ENCODE measurements around the gene TIMP2. TPM values are rescaled to one million over a fixed set of nuclear protein-coding genes. Genes with fewer than 3 reads are reported as not detected.
"Not testable (repeated sequence)": the region's sequence is repeated elsewhere in the genome, so short reads cannot be mapped to it uniquely, and the experiment has no call there.

TIMP2 gene
- total RNA-seq, 1 experiment from 2014 or later = 24.8 TPM

GRCh38 chr17:78870621-78871020, 54.6 kb downstream of the TIMP2 start:
- no TSS peak for BruUV-seq (replicated peaks)

GRCh38 chr17:78868391-78868790, 56.8 kb downstream of the TIMP2 start:
- ChIA-PET POLR2A (no interaction called here), CTCF (interaction anchor here (0.7 to 1.7 kb wide), 2 partner anchors 103 to 203 kb away, joined by 3 to 14 read pairs; no protein-coding TSS in a partner anchor)
- DNase-seq (ENCODE audit: unreplicated experiment) = peak; percentile 18
- Mint-ChIP-seq H3K27ac (ENCODE audit: low read depth, unreplicated experiment) (no peak overlapping the region), H3K4me3 (ENCODE audit: unreplicated experiment) (no peak overlapping the region), H3K9me3 (ENCODE audit: unreplicated experiment) (no peaks in the 10 kb centered on the region), H3K4me1 (ENCODE audit: insufficient read depth, unreplicated experiment) (peaks cover 13% of the 10 kb centered on the region), H3K27me3 (ENCODE audit: insufficient read depth, unreplicated experiment) (no peaks in the 10 kb centered on the region), H3K36me3 (ENCODE audit: insufficient read depth, unreplicated experiment) (peaks cover 57% of the 10 kb centered on the region)
- intact Hi-C loops (cut with micrococcal nuclease) = no loop called here
- no peak for TF ChIP-seq CTCF (IDR thresholded peaks at IDR 0.05; ENCODE audit: unreplicated experiment)
- BruUV-seq (replicated peaks) = no TSS peak

More at GRCh38 chr17:78870621-78871020, 54.6 kb downstream of the TIMP2 start:
- H3K4me1 Mint-ChIP-seq (ENCODE audit: insufficient read depth, unreplicated experiment) = peaks cover 25% of the 10 kb centered on the region
- intact Hi-C loops (cut with micrococcal nuclease) = no loop called here
- ChIA-PET CTCF (interaction anchor here (0.7 kb wide), 1 partner anchor 86 kb away, joined by 3 read pairs; no protein-coding TSS in a partner anchor), POLR2A (interaction anchor here (0.7 kb wide), 1 partner anchor 46 kb away, joined by 3 read pairs; no protein-coding TSS in a partner anchor)
- no peaks in the 10 kb centered on the region for H3K27me3 Mint-ChIP-seq (ENCODE audit: insufficient read depth, unreplicated experiment)
- TF ChIP-seq CTCF (IDR thresholded peaks at IDR 0.05; ENCODE audit: unreplicated experiment) = no peak
- no peak overlapping the region for H3K4me3 Mint-ChIP-seq (ENCODE audit: unreplicated experiment)
- H3K27ac Mint-ChIP-seq (ENCODE audit: low read depth, unreplicated experiment) = peak overlapping the region; percentile 61
- H3K9me3 Mint-ChIP-seq (ENCODE audit: unreplicated experiment) = no peaks in the 10 kb centered on the region
- H3K36me3 Mint-ChIP-seq (ENCODE audit: insufficient read depth, unreplicated experiment) = peaks cover 49% of the 10 kb centered on the region
- no peak for DNase-seq (ENCODE audit: unreplicated experiment)

- POLR2A ChIA-PET = interaction anchor here (1.7 kb wide), 2 partner anchors 17 to 120 kb away, joined by 5 to 11 read pairs; no protein-coding TSS in a partner anchor
- DNase-seq (ENCODE audit: unreplicated experiment); intact Hi-C loops (cut with micrococcal nuclease); H3K27me3 Mint-ChIP-seq (ENCODE audit: insufficient read depth, unreplicated experiment); H3K27ac Mint-ChIP-seq (ENCODE audit: low read depth, unreplicated experiment); BruUV-seq (replicated peaks); H3K4me3 Mint-ChIP-seq (ENCODE audit: unreplicated experiment); H3K9me3 Mint-ChIP-seq (ENCODE audit: unreplicated experiment): not testable (repeated sequence)
- peaks cover 17% of the 10 kb centered on the region for H3K4me1 Mint-ChIP-seq (ENCODE audit: insufficient read depth, unreplicated experiment)
- H3K36me3 Mint-ChIP-seq (ENCODE audit: insufficient read depth, unreplicated experiment) = peaks cover 50% of the 10 kb centered on the region
- CTCF ChIA-PET = interaction anchor here (0.6 to 7.5 kb wide), 3 partner anchors 11 to 106 kb away, joined by 4 to 126 read pairs (median 6); no protein-coding TSS in a partner anchor
These were observed 58.1 kb downstream of the TIMP2 start for GRCh38 chr17:78867046-78867445.

GRCh38 chr17:78865682-78866390, 59.4 kb downstream of the TIMP2 start:
- peaks cover 41% of the 10 kb centered on the region for H3K36me3 Mint-ChIP-seq (ENCODE audit: insufficient read depth, unreplicated experiment)
- CTCF ChIA-PET = interaction anchor here (0.6 to 7.5 kb wide), 20 partner anchors 10 to 527 kb away, joined by 3 to 126 read pairs (median 4); no protein-coding TSS in a partner anchor
- H3K4me3 Mint-ChIP-seq (ENCODE audit: unreplicated experiment) = no peak overlapping the region
- TF ChIP-seq CTCF (IDR thresholded peaks at IDR 0.05; ENCODE audit: unreplicated experiment) = peak; percentile 91
- H3K4me1 Mint-ChIP-seq (ENCODE audit: insufficient read depth, unreplicated experiment) = peaks cover 29% of the 10 kb centered on the region
- H3K9me3 Mint-ChIP-seq (ENCODE audit: unreplicated experiment) = no peaks in the 10 kb centered on the region
- H3K27me3 Mint-ChIP-seq (ENCODE audit: insufficient read depth, unreplicated experiment) = no peaks in the 10 kb centered on the region
- BruUV-seq (replicated peaks) = no TSS peak
- intact Hi-C loops (cut with micrococcal nuclease) = loop anchor here (1.0 kb wide), 1 partner anchor 105 kb away; no protein-coding TSS in a partner anchor
- DNase-seq (ENCODE audit: unreplicated experiment) = peak; percentile 83
- H3K27ac Mint-ChIP-seq (ENCODE audit: low read depth, unreplicated experiment) = no peak overlapping the region
- POLR2A ChIA-PET = interaction anchor here (0.7 to 1.7 kb wide), 7 partner anchors 18 to 121 kb away, joined by 3 to 11 read pairs (median 5); no protein-coding TSS in a partner anchor

All from MCF 10A (cell line).